Cerebellar nuclear complex (tissue), 1 donor: Measurements from ENCODE around the gene DNAJB6.

Source experiments
- DNase-seq, 2 experiments: peaks; one replicate each; lab custom pipeline; 2025; lab: John Stamatoyannopoulos, UW

Gene DNAJB6

GRCh38 chr7:157368955-157369354 is 32.2 kb downstream of the DNAJB6 start:
- DNase-seq, result no peak

GRCh38 chr7:157370742-157371141 is 33.9 kb downstream of the DNAJB6 start:
- DNase-seq, result no peak

- DNase-seq, result no peak
Observed at GRCh38 chr7:157371296-157371695, 34.5 kb downstream of the DNAJB6 start.

- no peak for DNase-seq
Observed at GRCh38 chr7:157372300-157373232, 35.8 kb downstream of the DNAJB6 start.

- no peak for DNase-seq
Observed at GRCh38 chr7:157373493-157373892, 36.7 kb downstream of the DNAJB6 start.

GRCh38 chr7:157375410-157375809 is 38.6 kb downstream of the DNAJB6 start:
- DNase-seq, result no peak

- DNase-seq, result no peak
Observed at GRCh38 chr7:157377436-157378124, 40.8 kb downstream of the DNAJB6 start.

- DNase-seq, result no peak
Observed at GRCh38 chr7:157378390-157378789, 41.6 kb downstream of the DNAJB6 start.

GRCh38 chr7:157379493-157379892 is 42.7 kb downstream of the DNAJB6 start:
- DNase-seq, result no peak

GRCh38 chr7:157380416-157380815 is 43.6 kb downstream of the DNAJB6 start:
- DNase-seq, result no peak

GRCh38 chr7:157383868-157384267 is 47.1 kb downstream of the DNAJB6 start:
- DNase-seq, result no peak

GRCh38 chr7:157384301-157384700 is 47.5 kb downstream of the DNAJB6 start:
- no peak for DNase-seq

GRCh38 chr7:157386979-157387800 is 50.4 kb downstream of the DNAJB6 start:
- DNase-seq, result no peak

GRCh38 chr7:157388301-157388700 is 51.5 kb downstream of the DNAJB6 start:
- DNase-seq, result no peak

GRCh38 chr7:157389951-157390730 is 53.3 kb downstream of the DNAJB6 start:
- no peak for DNase-seq

GRCh38 chr7:157391036-157391710 is 54.4 kb downstream of the DNAJB6 start:
- no peak for DNase-seq

- DNase-seq, result no peak
Observed at GRCh38 chr7:157392256-157393037, 55.6 kb downstream of the DNAJB6 start.

- no peak for DNase-seq
Observed at GRCh38 chr7:157394246-157395191, 57.7 kb downstream of the DNAJB6 start.

GRCh38 chr7:157395206-157395605 is 58.4 kb downstream of the DNAJB6 start:
- DNase-seq, result no peak
